ENCODE results near the gene CLEC16A. TPM values are rescaled to one million over a fixed set of nuclear protein-coding genes. Genes with fewer than 3 reads are reported as not detected.

The CLEC16A gene
- total and polyA plus RNA-seq, 2 experiments from 2014 or later, result 9.9 to 24.1 TPM

DNA sequence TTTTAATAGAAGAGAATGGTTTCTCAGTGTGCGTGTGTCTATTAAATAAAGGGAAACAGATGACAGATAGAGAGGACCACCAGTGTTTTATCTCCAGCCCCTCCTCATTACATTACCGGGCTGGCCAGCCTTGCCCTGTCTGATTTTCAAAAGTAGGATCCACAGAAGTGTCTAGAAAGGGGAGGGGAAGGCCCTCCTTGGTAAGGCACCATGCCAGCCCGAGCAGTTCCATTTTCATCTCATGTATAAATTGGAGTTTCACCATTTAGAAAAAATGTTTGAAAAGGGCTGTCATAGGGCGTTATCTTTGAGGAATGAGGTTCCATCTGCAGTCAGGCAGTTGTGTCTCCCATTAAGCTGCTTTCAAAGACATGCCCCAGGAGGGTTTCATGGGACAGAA is 214.9 kb downstream of the CLEC16A start:
- Histone ChIP-seq H2AFZ (no peak overlapping the region), H3K4me1 (ENCODE audit: insufficient read depth) (no peaks in the 10 kb centered on the region), H3K27ac (ENCODE audit: low read depth) (no peak overlapping the region), H3K79me2 (replicated peaks; ENCODE audit: insufficient read depth) (no peaks in the 10 kb centered on the region), H4K20me1 (replicated peaks; ENCODE audit: insufficient read depth) (no peaks in the 10 kb centered on the region), H3K9me2 (ENCODE audit: insufficient read depth) (no peaks in the 10 kb centered on the region), H3K4me3 (no peak overlapping the region), H3K36me3 (ENCODE audit: insufficient read depth) (no peaks in the 10 kb centered on the region), H3F3A (replicated peaks; ENCODE audit: low read depth) (no peaks in the 10 kb centered on the region), H3K27me3 (ENCODE audit: insufficient read depth) (no peaks in the 10 kb centered on the region), H3K4me2 (no peak overlapping the region)
- DNase-seq (ENCODE audit: low spot score) (no peak), ATAC-seq (no peak)
- Mint-ChIP-seq H3K27ac (no peak overlapping the region), H3K4me1 (peaks cover 6% of the 10 kb centered on the region; the same call in 2 of the 3 replicates), H3K36me3 (ENCODE audit: low read depth) (no peaks in the 10 kb centered on the region), H3K27me3 (ENCODE audit: insufficient read depth, low read depth, poor library complexity) (peaks cover 4% of the 10 kb centered on the region), H3K4me3 (no peak overlapping the region), H3K9me3 (no peaks in the 10 kb centered on the region)
- TF ChIP-seq JUNB (IDR thresholded peaks at IDR 0.05; ENCODE audit: unreplicated experiment), result no peak
- TF ChIP-seq, protein P1, sequence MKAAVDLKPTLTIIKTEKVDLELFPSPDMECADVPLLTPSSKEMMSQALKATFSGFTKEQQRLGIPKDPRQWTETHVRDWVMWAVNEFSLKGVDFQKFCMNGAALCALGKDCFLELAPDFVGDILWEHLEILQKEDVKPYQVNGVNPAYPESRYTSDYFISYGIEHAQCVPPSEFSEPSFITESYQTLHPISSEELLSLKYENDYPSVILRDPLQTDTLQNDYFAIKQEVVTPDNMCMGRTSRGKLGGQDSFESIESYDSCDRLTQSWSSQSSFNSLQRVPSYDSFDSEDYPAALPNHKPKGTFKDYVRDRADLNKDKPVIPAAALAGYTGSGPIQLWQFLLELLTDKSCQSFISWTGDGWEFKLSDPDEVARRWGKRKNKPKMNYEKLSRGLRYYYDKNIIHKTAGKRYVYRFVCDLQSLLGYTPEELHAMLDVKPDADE (IDR thresholded peaks at IDR 0.05), result no peak
- TF ChIP-seq, protein P2, sequence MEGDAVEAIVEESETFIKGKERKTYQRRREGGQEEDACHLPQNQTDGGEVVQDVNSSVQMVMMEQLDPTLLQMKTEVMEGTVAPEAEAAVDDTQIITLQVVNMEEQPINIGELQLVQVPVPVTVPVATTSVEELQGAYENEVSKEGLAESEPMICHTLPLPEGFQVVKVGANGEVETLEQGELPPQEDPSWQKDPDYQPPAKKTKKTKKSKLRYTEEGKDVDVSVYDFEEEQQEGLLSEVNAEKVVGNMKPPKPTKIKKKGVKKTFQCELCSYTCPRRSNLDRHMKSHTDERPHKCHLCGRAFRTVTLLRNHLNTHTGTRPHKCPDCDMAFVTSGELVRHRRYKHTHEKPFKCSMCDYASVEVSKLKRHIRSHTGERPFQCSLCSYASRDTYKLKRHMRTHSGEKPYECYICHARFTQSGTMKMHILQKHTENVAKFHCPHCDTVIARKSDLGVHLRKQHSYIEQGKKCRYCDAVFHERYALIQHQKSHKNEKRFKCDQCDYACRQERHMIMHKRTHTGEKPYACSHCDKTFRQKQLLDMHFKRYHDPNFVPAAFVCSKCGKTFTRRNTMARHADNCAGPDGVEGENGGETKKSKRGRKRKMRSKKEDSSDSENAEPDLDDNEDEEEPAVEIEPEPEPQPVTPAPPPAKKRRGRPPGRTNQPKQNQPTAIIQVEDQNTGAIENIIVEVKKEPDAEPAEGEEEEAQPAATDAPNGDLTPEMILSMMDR (conservative IDR thresholded peaks at IDR 0.05; ENCODE audit: low read depth in 2 of 2), result no peak
- TF ChIP-seq, protein P3, sequence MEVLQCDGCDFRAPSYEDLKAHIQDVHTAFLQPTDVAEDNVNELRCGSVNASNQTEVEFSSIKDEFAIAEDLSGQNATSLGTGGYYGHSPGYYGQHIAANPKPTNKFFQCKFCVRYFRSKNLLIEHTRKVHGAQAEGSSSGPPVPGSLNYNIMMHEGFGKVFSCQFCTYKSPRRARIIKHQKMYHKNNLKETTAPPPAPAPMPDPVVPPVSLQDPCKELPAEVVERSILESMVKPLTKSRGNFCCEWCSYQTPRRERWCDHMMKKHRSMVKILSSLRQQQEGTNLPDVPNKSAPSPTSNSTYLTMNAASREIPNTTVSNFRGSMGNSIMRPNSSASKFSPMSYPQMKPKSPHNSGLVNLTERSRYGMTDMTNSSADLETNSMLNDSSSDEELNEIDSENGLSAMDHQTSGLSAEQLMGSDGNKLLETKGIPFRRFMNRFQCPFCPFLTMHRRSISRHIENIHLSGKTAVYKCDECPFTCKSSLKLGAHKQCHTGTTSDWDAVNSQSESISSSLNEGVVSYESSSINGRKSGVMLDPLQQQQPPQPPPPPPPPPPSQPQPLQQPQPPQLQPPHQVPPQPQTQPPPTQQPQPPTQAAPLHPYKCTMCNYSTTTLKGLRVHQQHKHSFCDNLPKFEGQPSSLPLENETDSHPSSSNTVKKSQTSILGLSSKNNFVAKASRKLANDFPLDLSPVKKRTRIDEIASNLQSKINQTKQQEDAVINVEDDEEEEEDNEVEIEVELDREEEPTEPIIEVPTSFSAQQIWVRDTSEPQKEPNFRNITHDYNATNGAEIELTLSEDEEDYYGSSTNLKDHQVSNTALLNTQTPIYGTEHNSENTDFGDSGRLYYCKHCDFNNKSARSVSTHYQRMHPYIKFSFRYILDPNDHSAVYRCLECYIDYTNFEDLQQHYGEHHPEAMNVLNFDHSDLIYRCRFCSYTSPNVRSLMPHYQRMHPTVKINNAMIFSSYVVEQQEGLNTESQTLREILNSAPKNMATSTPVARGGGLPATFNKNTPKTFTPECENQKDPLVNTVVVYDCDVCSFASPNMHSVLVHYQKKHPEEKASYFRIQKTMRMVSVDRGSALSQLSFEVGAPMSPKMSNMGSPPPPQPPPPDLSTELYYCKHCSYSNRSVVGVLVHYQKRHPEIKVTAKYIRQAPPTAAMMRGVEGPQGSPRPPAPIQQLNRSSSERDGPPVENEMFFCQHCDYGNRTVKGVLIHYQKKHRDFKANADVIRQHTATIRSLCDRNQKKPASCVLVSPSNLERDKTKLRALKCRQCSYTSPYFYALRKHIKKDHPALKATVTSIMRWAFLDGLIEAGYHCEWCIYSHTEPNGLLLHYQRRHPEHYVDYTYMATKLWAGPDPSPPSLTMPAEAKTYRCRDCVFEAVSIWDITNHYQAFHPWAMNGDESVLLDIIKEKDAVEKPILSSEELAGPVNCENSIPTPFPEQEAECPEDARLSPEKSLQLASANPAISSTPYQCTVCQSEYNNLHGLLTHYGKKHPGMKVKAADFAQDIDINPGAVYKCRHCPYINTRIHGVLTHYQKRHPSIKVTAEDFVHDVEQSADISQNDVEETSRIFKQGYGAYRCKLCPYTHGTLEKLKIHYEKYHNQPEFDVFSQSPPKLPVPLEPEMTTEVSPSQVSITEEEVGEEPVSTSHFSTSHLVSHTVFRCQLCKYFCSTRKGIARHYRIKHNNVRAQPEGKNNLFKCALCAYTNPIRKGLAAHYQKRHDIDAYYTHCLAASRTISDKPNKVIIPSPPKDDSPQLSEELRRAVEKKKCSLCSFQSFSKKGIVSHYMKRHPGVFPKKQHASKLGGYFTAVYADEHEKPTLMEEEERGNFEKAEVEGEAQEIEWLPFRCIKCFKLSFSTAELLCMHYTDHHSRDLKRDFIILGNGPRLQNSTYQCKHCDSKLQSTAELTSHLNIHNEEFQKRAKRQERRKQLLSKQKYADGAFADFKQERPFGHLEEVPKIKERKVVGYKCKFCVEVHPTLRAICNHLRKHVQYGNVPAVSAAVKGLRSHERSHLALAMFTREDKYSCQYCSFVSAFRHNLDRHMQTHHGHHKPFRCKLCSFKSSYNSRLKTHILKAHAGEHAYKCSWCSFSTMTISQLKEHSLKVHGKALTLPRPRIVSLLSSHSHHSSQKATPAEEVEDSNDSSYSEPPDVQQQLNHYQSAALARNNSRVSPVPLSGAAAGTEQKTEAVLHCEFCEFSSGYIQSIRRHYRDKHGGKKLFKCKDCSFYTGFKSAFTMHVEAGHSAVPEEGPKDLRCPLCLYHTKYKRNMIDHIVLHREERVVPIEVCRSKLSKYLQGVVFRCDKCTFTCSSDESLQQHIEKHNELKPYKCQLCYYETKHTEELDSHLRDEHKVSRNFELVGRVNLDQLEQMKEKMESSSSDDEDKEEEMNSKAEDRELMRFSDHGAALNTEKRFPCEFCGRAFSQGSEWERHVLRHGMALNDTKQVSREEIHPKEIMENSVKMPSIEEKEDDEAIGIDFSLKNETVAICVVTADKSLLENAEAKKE (CRISPR knock-in tag; IDR thresholded peaks at IDR 0.05), result no peak
- no peak for TF ChIP-seq NANOG (IDR thresholded peaks at IDR 0.05; ENCODE audit: borderline replicate concordance)
- TF ChIP-seq EZH2phosphoT487 (IDR thresholded peaks at IDR 0.05; ENCODE audit: unreplicated experiment), result no peak
- TF ChIP-seq ZNF331 (CRISPR knock-in tag; IDR thresholded peaks at IDR 0.05; ENCODE audit: low read depth), result no peak
- no peak for TF ChIP-seq EZH2 (IDR thresholded peaks at IDR 0.05; ENCODE audit: low read depth, unreplicated experiment)
- no peak for TF ChIP-seq ZNF114 (CRISPR knock-in tag; IDR thresholded peaks at IDR 0.05)
- no peak for TF ChIP-seq CREB1 (CRISPR knock-in tag; IDR thresholded peaks at IDR 0.05; ENCODE audit: low read depth)
- no peak for TF ChIP-seq STAT1 (IDR thresholded peaks at IDR 0.05; ENCODE audit: unreplicated experiment)
- TF ChIP-seq POLR2AphosphoS5 (IDR thresholded peaks at IDR 0.05; ENCODE audit: low read depth), result no peak
- TF ChIP-seq, protein P4, sequence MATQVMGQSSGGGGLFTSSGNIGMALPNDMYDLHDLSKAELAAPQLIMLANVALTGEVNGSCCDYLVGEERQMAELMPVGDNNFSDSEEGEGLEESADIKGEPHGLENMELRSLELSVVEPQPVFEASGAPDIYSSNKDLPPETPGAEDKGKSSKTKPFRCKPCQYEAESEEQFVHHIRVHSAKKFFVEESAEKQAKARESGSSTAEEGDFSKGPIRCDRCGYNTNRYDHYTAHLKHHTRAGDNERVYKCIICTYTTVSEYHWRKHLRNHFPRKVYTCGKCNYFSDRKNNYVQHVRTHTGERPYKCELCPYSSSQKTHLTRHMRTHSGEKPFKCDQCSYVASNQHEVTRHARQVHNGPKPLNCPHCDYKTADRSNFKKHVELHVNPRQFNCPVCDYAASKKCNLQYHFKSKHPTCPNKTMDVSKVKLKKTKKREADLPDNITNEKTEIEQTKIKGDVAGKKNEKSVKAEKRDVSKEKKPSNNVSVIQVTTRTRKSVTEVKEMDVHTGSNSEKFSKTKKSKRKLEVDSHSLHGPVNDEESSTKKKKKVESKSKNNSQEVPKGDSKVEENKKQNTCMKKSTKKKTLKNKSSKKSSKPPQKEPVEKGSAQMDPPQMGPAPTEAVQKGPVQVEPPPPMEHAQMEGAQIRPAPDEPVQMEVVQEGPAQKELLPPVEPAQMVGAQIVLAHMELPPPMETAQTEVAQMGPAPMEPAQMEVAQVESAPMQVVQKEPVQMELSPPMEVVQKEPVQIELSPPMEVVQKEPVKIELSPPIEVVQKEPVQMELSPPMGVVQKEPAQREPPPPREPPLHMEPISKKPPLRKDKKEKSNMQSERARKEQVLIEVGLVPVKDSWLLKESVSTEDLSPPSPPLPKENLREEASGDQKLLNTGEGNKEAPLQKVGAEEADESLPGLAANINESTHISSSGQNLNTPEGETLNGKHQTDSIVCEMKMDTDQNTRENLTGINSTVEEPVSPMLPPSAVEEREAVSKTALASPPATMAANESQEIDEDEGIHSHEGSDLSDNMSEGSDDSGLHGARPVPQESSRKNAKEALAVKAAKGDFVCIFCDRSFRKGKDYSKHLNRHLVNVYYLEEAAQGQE (IDR thresholded peaks at IDR 0.05; ENCODE audit: unreplicated experiment), result no peak

Data from GM23338 (cell line).